Measurements from ENCODE around the gene EXOC2.

DNA sequence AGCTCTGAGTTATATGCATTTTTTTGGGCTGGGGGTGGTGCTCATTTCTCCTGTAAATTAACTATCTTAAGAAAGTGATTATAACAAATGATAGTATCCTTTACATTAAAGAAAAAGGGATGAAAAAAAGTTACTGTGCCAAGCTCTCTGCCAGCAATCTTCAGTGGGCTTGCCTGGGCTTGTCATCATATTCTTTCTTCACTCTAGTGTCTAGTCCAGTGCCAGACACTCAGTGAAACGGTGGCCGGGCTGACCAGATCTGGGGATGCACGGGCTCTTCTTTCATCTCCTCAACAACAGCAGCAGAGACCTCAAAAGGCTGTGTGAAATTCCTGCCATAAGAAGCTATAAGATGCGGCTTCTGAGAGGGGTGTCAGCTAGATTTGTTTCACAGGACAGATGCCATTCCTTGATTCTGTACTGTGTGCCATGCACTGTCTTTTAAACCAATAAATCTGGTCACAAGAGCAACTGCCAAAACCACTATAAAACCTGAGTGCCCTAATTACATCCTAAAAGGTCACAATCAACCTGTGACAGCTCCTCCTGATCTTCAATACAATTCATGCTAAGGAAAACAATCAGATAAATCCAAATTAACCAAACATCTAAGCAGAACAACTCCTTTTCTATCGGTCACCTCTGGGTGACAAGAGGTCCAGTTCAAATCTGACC lies 12.1 kb downstream of the EXOC2 start:
- TF ChIP-seq, protein P1, sequence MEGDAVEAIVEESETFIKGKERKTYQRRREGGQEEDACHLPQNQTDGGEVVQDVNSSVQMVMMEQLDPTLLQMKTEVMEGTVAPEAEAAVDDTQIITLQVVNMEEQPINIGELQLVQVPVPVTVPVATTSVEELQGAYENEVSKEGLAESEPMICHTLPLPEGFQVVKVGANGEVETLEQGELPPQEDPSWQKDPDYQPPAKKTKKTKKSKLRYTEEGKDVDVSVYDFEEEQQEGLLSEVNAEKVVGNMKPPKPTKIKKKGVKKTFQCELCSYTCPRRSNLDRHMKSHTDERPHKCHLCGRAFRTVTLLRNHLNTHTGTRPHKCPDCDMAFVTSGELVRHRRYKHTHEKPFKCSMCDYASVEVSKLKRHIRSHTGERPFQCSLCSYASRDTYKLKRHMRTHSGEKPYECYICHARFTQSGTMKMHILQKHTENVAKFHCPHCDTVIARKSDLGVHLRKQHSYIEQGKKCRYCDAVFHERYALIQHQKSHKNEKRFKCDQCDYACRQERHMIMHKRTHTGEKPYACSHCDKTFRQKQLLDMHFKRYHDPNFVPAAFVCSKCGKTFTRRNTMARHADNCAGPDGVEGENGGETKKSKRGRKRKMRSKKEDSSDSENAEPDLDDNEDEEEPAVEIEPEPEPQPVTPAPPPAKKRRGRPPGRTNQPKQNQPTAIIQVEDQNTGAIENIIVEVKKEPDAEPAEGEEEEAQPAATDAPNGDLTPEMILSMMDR (IDR thresholded peaks at IDR 0.05), result no peak
- TF ChIP-seq EZH2 (IDR thresholded peaks at IDR 0.05), result no peak
